ENCODE measurements around the gene DIP2A. TPM values are rescaled to one million over a fixed set of nuclear protein-coding genes. Genes with fewer than 3 reads are reported as not detected.

Gene DIP2A
- total and polyA plus RNA-seq, 2 donors = 11.9 to 53.1 TPM

GRCh38 chr21:46608672-46609111 lies 150.0 kb downstream of the DIP2A start:
- DNase-seq (ENCODE audit: low read depth in 6 of 9, low spot score in 9 of 9) = no peak
- Histone ChIP-seq H3K4me3 (ENCODE audit: low read length in 2 of 2) (no peak overlapping the region), H3K27ac (ENCODE audit: low read depth in 1 of 2, low read length in 1 of 2) (no peak overlapping the region), H3K9me3 (ENCODE audit: control insufficient read depth in 2 of 2, insufficient read depth in 1 of 2, low read length in 1 of 2) (peaks cover 2 to 15% of the 10 kb centered on the region in 2 donors), H3K4me1 (ENCODE audit: control insufficient read depth in 2 of 2, insufficient read depth in 2 of 2, low read length in 2 of 2) (peaks cover 16 to 24% of the 10 kb centered on the region in 2 donors), H3K27me3 (ENCODE audit: control insufficient read depth in 2 of 2, insufficient read depth in 1 of 2, low read length in 1 of 2) (no peaks in the 10 kb centered on the region), H3K36me3 (ENCODE audit: control insufficient read depth in 2 of 2, insufficient read depth in 2 of 2, low read length in 1 of 2) (no peaks in the 10 kb centered on the region)
- WGBS = 95% methylated on average over 3 of the region's 3 CpGs

- no peaks in the 10 kb centered on the region for H3K36me3 ChIP-seq (ENCODE audit: control insufficient read depth in 2 of 2, insufficient read depth in 2 of 2, low read length in 1 of 2)
- no peaks in the 10 kb centered on the region for H3K27me3 ChIP-seq (ENCODE audit: control insufficient read depth in 2 of 2, insufficient read depth in 1 of 2, low read length in 1 of 2)
- WGBS = 94% methylated on average over 6 of the region's 6 CpGs
- no peak overlapping the region for H3K27ac ChIP-seq (ENCODE audit: low read depth in 1 of 2, low read length in 1 of 2)
- no peak overlapping the region for H3K4me3 ChIP-seq (ENCODE audit: low read length in 2 of 2)
- H3K4me1 ChIP-seq (ENCODE audit: control insufficient read depth in 2 of 2, insufficient read depth in 2 of 2, low read length in 2 of 2) = peaks cover 13 to 18% of the 10 kb centered on the region in 2 donors
- peaks cover 2 to 15% of the 10 kb centered on the region in 2 donors for H3K9me3 ChIP-seq (ENCODE audit: control insufficient read depth in 2 of 2, insufficient read depth in 1 of 2, low read length in 1 of 2)
- no peak for DNase-seq (ENCODE audit: low read depth in 6 of 9, low spot score in 9 of 9)
Observed at GRCh38 chr21:46610018-46610701, 151.5 kb downstream of the DIP2A start.

GRCh38 chr21:46613391-46613790 lies 154.7 kb downstream of the DIP2A start:
- peaks cover 2 to 9% of the 10 kb centered on the region in 2 donors for H3K9me3 ChIP-seq (ENCODE audit: control insufficient read depth in 2 of 2, insufficient read depth in 1 of 2, low read length in 1 of 2)
- DNase-seq (ENCODE audit: low read depth in 6 of 9, low spot score in 9 of 9) = no peak
- H3K27ac ChIP-seq (ENCODE audit: low read depth in 1 of 2, low read length in 1 of 2) = no peak overlapping the region
- WGBS = 95% methylated on average over 6 of the region's 6 CpGs
- H3K27me3 ChIP-seq (ENCODE audit: control insufficient read depth in 2 of 2, insufficient read depth in 1 of 2, low read length in 1 of 2) = no peaks in the 10 kb centered on the region
- H3K36me3 ChIP-seq (ENCODE audit: control insufficient read depth in 2 of 2, insufficient read depth in 2 of 2, low read length in 1 of 2) = no peaks in the 10 kb centered on the region
- H3K4me1 ChIP-seq (ENCODE audit: control insufficient read depth in 2 of 2, insufficient read depth in 2 of 2, low read length in 2 of 2) = no peaks in the 10 kb centered on the region
- no peak overlapping the region for H3K4me3 ChIP-seq (ENCODE audit: low read length in 2 of 2)

GRCh38 chr21:46616050-46616449 lies 157.4 kb downstream of the DIP2A start:
- Histone ChIP-seq H3K4me1 (ENCODE audit: control insufficient read depth in 2 of 2, insufficient read depth in 2 of 2, low read length in 2 of 2) (peaks cover under 1 to 9% of the 10 kb centered on the region in 2 donors), H3K27ac (ENCODE audit: low read depth in 1 of 2, low read length in 1 of 2) (no peak overlapping the region), H3K27me3 (ENCODE audit: control insufficient read depth in 2 of 2, insufficient read depth in 1 of 2, low read length in 1 of 2) (no peaks in the 10 kb centered on the region), H3K36me3 (ENCODE audit: control insufficient read depth in 2 of 2, insufficient read depth in 2 of 2, low read length in 1 of 2) (no peaks in the 10 kb centered on the region), H3K4me3 (ENCODE audit: low read length in 2 of 2) (no peak overlapping the region), H3K9me3 (ENCODE audit: control insufficient read depth in 2 of 2, insufficient read depth in 1 of 2, low read length in 1 of 2) (no peaks in the 10 kb centered on the region)
- no peak for DNase-seq (ENCODE audit: low read depth in 6 of 9, low spot score in 9 of 9)
- 96% methylated on average over 2 of the region's 2 CpGs for WGBS

GRCh38 chr21:46616656-46617055 lies 158.0 kb downstream of the DIP2A start:
- no peaks in the 10 kb centered on the region for H3K9me3 ChIP-seq (ENCODE audit: control insufficient read depth in 2 of 2, insufficient read depth in 1 of 2, low read length in 1 of 2)
- H3K27ac ChIP-seq (ENCODE audit: low read depth in 1 of 2, low read length in 1 of 2) = no peak overlapping the region
- no peak for DNase-seq (ENCODE audit: low read depth in 6 of 9, low spot score in 9 of 9)
- peaks cover 5 to 15% of the 10 kb centered on the region in 2 donors for H3K4me1 ChIP-seq (ENCODE audit: control insufficient read depth in 2 of 2, insufficient read depth in 2 of 2, low read length in 2 of 2)
- WGBS = 94% methylated on average over 1 of the region's 1 CpG
- H3K36me3 ChIP-seq (ENCODE audit: control insufficient read depth in 2 of 2, insufficient read depth in 2 of 2, low read length in 1 of 2) = no peaks in the 10 kb centered on the region
- no peaks in the 10 kb centered on the region for H3K27me3 ChIP-seq (ENCODE audit: control insufficient read depth in 2 of 2, insufficient read depth in 1 of 2, low read length in 1 of 2)
- no peak overlapping the region for H3K4me3 ChIP-seq (ENCODE audit: low read length in 2 of 2)

- no peak for DNase-seq (ENCODE audit: low read depth in 6 of 9, low spot score in 9 of 9)
- no peak overlapping the region for H3K27ac ChIP-seq (ENCODE audit: low read depth in 1 of 2, low read length in 1 of 2)
- no peaks in the 10 kb centered on the region for H3K9me3 ChIP-seq (ENCODE audit: control insufficient read depth in 2 of 2, insufficient read depth in 1 of 2, low read length in 1 of 2)
- H3K36me3 ChIP-seq (ENCODE audit: control insufficient read depth in 2 of 2, insufficient read depth in 2 of 2, low read length in 1 of 2) = no peaks in the 10 kb centered on the region
- H3K27me3 ChIP-seq (ENCODE audit: control insufficient read depth in 2 of 2, insufficient read depth in 1 of 2, low read length in 1 of 2) = no peaks in the 10 kb centered on the region
- H3K4me1 ChIP-seq (ENCODE audit: control insufficient read depth in 2 of 2, insufficient read depth in 2 of 2, low read length in 2 of 2) = peaks cover 11 to 22% of the 10 kb centered on the region in 2 donors
- no peak overlapping the region for H3K4me3 ChIP-seq (ENCODE audit: low read length in 2 of 2)
- WGBS = 76% methylated on average over 6 of the region's 6 CpGs
Observed at GRCh38 chr21:46617267-46618051, 158.8 kb downstream of the DIP2A start.

GRCh38 chr21:46618738-46619379 lies 160.2 kb downstream of the DIP2A start:
- H3K27ac ChIP-seq (ENCODE audit: low read depth in 1 of 2, low read length in 1 of 2) = no peak overlapping the region
- no peak for DNase-seq (ENCODE audit: low read depth in 6 of 9, low spot score in 9 of 9)
- H3K27me3 ChIP-seq (ENCODE audit: control insufficient read depth in 2 of 2, insufficient read depth in 1 of 2, low read length in 1 of 2) = no peaks in the 10 kb centered on the region
- H3K4me1 ChIP-seq (ENCODE audit: control insufficient read depth in 2 of 2, insufficient read depth in 2 of 2, low read length in 2 of 2) = peaks cover 16 to 28% of the 10 kb centered on the region in 2 donors
- no peak overlapping the region for H3K4me3 ChIP-seq (ENCODE audit: low read length in 2 of 2)
- 96% methylated on average over 5 of the region's 5 CpGs for WGBS
- no peaks in the 10 kb centered on the region for H3K36me3 ChIP-seq (ENCODE audit: control insufficient read depth in 2 of 2, insufficient read depth in 2 of 2, low read length in 1 of 2)
- no peaks in the 10 kb centered on the region for H3K9me3 ChIP-seq (ENCODE audit: control insufficient read depth in 2 of 2, insufficient read depth in 1 of 2, low read length in 1 of 2)
